GM19468 (cell line): ENCODE results near the gene DYRK3.

Source experiments
- ATAC-seq: cut with Tn5 transposase; IDR thresholded peaks from one replicate; pipeline ENCODE4 v1.9.1; 2021; ENCODE audit warnings: mild to moderate bottlenecking, moderate library complexity, moderate number of reproducible peaks; ENCODE audit not compliant: unreplicated experiment; ENCODE audit errors: extremely low read depth

The DYRK3 gene

GRCh38 chr1:206696812-206697585, 61.7 kb downstream of the DYRK3 start:
- no peak for ATAC-seq

- ATAC-seq, result no peak
Measured at GRCh38 chr1:206698011-206698410, 62.7 kb downstream of the DYRK3 start.
